GM21390 (cell line): ENCODE results near the gene EBPL.
"Not testable (repeated sequence)": the region's sequence is repeated elsewhere in the genome, so short reads cannot be mapped to it uniquely, and the experiment has no call there.

Experiments used
- ATAC-seq: cut with Tn5 transposase; IDR thresholded peaks from one replicate; pipeline ENCODE4 v1.9.1; 2021; ENCODE audit not compliant: unreplicated experiment

EBPL gene

GRCh38 chr13:49636705-49637104, 54.6 kb downstream of the EBPL start:
- ATAC-seq = no peak

DNA sequence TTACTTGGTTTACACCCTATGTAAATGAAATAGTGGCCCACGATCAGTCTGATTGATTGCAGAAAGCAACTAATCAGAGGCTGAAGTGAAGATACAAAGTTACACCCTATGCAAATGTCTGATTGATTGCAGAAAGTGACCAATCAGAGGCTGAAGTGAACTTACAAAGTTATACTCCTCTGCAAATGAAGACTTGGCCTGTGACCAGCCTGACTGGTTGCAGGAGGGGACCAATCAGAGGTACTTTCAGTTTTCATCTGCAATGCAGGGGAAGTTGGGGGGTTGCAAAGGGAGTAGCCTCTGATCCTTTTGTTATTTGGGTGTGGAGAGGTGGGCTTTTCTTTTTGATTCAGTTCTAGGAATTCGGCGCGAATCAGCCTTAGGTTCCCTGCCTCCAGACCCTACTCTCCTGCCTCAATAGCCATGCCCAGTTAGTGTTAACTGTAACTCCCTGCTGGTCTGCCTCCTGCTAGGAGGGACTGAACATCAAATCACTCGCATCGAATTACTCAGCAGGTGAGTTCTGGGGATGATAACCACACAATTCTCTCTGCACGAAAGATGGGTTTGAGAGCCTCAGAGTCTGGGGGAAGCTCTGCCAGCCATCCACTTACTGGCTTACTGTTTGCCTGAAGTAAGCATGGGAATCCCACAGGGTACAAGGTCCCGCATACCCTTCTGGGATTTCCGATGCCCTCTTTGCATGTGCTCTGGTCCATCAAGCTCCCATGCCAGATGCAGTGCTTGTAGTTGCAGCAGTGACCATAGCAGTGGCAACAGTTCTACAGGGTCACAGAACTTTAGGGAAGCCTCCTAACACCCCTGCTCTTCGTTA, 55.5 kb downstream of the EBPL start:
- peak; percentile 67 for ATAC-seq

GRCh38 chr13:49633710-49634109, 57.6 kb downstream of the EBPL start:
- no peak for ATAC-seq

- no peak for ATAC-seq
These were observed 59.1 kb downstream of the EBPL start for GRCh38 chr13:49632156-49632555.

GRCh38 chr13:49630580-49630979, 60.7 kb downstream of the EBPL start:
- no peak for ATAC-seq

GRCh38 chr13:49629947-49630346, 61.3 kb downstream of the EBPL start:
- no peak for ATAC-seq

GRCh38 chr13:49629196-49629938, 61.9 kb downstream of the EBPL start:
- no peak for ATAC-seq

- peak; percentile 94 for ATAC-seq
These were observed 63.2 kb downstream of the EBPL start, which contains the start of gene ARL11 for GRCh38 chr13:49627831-49628652. Gene ARL11, plus strand, starts transcription at chr13:49628507. Its CDS starts 1,941 bp downstream, at chr13:49630448.

- ATAC-seq = no peak
These were observed 65.8 kb downstream of the EBPL start for GRCh38 chr13:49625392-49626079.

DNA sequence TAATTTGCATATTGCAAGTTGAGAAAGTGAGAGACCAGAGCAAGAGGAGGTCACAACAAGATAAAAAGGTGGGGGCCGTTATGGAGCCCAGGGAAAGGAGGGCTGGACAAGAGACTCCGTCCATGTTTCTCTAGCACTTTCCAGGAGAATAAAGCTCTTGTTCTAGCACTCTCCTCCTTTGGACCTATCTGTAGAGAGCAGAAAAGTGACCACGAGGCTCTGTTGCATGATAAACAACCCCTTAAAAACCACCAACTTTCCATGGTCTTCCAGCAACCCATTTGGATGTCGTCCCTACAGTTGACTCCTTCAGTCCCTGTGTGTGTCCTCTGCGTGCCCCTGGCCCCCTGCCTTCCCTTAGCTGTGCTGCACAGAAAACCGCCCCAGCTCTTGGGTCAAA, 67.1 kb downstream of the EBPL start:
- ATAC-seq = no peak

DNA sequence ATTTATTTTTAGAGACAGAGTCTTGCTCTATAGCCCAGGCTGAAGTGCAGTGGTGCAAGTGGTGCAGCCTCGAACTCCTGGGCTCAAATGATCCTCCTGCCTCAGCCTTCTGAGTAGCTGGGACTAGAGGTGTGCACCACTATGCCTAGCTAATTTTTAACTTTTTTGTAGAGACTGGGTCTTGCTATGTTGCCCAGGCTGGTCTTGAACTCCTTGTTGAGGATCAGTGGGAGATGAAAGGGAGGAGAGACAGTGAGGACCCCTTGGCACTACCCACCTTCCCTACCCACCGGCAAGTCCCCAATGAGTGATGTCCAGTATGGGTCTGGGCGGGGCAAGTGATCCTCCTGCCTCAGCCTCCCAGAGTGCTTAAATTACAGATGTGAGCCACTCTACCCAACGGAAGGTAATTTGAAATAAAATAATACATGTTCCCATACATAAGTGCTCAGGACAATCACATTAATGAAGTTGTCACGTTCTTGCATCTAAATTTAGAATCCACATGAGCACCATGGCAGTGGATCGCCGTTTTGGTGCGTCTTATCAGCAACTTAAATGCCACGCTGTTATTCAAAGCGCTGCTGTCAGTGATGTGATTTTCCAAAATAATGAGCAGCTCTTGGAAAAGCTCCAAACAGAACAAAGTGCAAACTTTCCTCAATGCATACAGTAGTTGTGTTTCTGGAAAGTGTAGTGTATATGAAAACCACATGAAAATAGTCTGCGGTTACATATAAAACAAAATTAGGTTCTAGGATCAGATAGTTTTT, 68.9 kb downstream of the EBPL start:
- no peak for ATAC-seq

GRCh38 chr13:49620170-49620621, 71.1 kb downstream of the EBPL start:
- ATAC-seq = peak; percentile 93

GRCh38 chr13:49616676-49617065, 74.6 kb downstream of the EBPL start:
- no peak for ATAC-seq

- no peak for ATAC-seq
These were observed 75.2 kb downstream of the EBPL start for GRCh38 chr13:49615836-49616675.

DNA sequence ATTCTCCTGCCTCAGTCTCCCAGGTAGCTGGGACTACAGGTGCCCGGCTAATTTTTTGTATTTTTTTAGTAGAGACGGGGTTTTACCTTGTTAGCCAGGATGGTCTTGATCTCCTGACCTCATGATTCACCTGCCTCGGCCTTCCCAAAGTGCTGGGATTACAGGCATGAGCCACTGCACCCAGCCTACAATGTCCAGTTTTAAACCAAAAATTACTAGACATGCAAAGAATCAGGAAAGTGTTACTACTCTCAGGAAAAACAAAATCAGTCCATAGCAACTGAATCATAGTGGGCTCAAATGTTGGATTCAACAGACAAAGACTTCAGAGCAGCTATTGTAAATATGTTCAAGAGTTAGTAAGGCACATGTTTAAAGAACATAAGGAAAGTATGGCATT, 79.2 kb downstream of the EBPL start:
- ATAC-seq = not testable (repeated sequence)
